Caco-2 (cell line): ENCODE data around the gene CCR9. TPM values are rescaled to one million over a fixed set of nuclear protein-coding genes. Genes with fewer than 3 reads are reported as not detected.

Experiments
- BruUV-seq: library from RNA; stranded (reverse); fragments of 400-500 nt; replicated peaks from 2 replicates; lab custom pipeline; 2021; lab: Mats Ljungman, UMichigan
- CTCF ChIA-PET: fragments of 300-600 bp; sonication (Branson Sonifier 250); formaldehyde crosslinking; loops from one replicate; lab custom pipeline; 2022; ENCODE audit warnings: antibody characterized with exemption; lab: Charles Lee
- POLR2A ChIA-PET: fragments of 300-600 bp; sonication (Branson Sonifier 250); formaldehyde crosslinking; loops from one replicate; lab custom pipeline; 2022; ENCODE audit warnings: antibody characterized with exemption; lab: Charles Lee
- DNase-seq, 2 experiments: peaks; one replicate each; pipeline versions ENCODE4 v3.0.0 to v3.0.0-alpha.2; 2020 to 2022
- H3K27me3 ChIP-seq: replicated peaks from 2 replicates; pipeline ENCODE4 v1.6.0; 2011; ENCODE audit warnings: low read length; ENCODE audit not compliant: control insufficient read depth, insufficient read depth
- H3K36me3 ChIP-seq: 2 replicates; pipeline ENCODE4 v1.5.1; 2011; ENCODE audit warnings: low read length; ENCODE audit not compliant: control insufficient read depth, insufficient read depth
- H3K4me1 ChIP-seq: fragments of 250-450 bp; sonication (Bioruptor Pico); 2 replicates; pipeline ENCODE4 v1.5.1; 2020; ENCODE audit warnings: mild to moderate bottlenecking
- H3K4me3 ChIP-seq: 2 replicates; pipeline ENCODE4 v1.5.1; 2011; ENCODE audit warnings: low read depth, mild to moderate bottlenecking, control low read depth, low read length
- H3K9me3 ChIP-seq: fragments of 250-450 bp; sonication (Bioruptor Pico); 2 replicates; pipeline ENCODE4 v1.5.1; 2020; ENCODE audit warnings: mild to moderate bottlenecking, moderate library complexity
- H3K27ac Mint-ChIP-seq: one replicate; pipeline ENCODE4 v1.8.0; 2022; ENCODE audit warnings: mixed read lengths; ENCODE audit not compliant: unreplicated experiment
- H3K27me3 Mint-ChIP-seq: one replicate; pipeline ENCODE4 v1.8.0; 2022; ENCODE audit warnings: mixed read lengths; ENCODE audit not compliant: insufficient read depth, unreplicated experiment
- H3K36me3 Mint-ChIP-seq: one replicate; pipeline ENCODE4 v1.8.0; 2022; ENCODE audit warnings: mild to moderate bottlenecking, mixed read lengths; ENCODE audit not compliant: insufficient read depth, unreplicated experiment
- H3K4me1 Mint-ChIP-seq: one replicate; pipeline ENCODE4 v1.8.0; 2022; ENCODE audit warnings: low read depth, mixed read lengths; ENCODE audit not compliant: unreplicated experiment
- H3K4me3 Mint-ChIP-seq: one replicate; pipeline ENCODE4 v1.8.0; 2022; ENCODE audit warnings: mild to moderate bottlenecking, moderate library complexity, mixed read lengths; ENCODE audit not compliant: unreplicated experiment
- H3K9me3 Mint-ChIP-seq: one replicate; pipeline ENCODE4 v1.8.0; 2022; ENCODE audit warnings: mixed read lengths; ENCODE audit not compliant: unreplicated experiment
- intact Hi-C: fragments of 100-400 bp; cut with micrococcal nuclease; formaldehyde crosslinking; loops from one replicate; pipeline ENCODE4 v1.10.0; 2022; ENCODE audit not compliant: unreplicated experiment
- total RNA-seq: library from RNA; stranded (reverse); gene quantifications from 2 replicates; pipeline ENCODE4 v1.2.3, GENCODE V29; 2022
- TF ChIP-seq, protein P1 (sequence below), 2 experiments: fragments of 200-600 bp in 1 of 2; IDR thresholded peaks; 1 replicate in 1 of 2; 2 replicates in 1 of 2; pipeline versions ENCODE4 v1.5.1 to v1.8.0; 2011 to 2022; ENCODE audit warnings: antibody characterized with exemption in 1 of 2, control low read depth in 1 of 2, inconsistent platforms in 1 of 2, low read depth in 1 of 2, low read length in 1 of 2, mild to moderate bottlenecking in 1 of 2, moderate library complexity in 1 of 2; ENCODE audit not compliant: insufficient read depth in 1 of 2, severe bottlenecking in 1 of 2, unreplicated experiment in 1 of 2

Gene CCR9
- total RNA-seq, 1 experiment from 2014 or later = not detected

GRCh38 chr3:45895686-45896468, 9.5 kb downstream of the CCR9 start:
- Mint-ChIP-seq H3K27me3 (peaks cover 6% of the 10 kb centered on the region), H3K4me3 (no peak overlapping the region), H3K36me3 (no peaks in the 10 kb centered on the region), H3K9me3 (no peaks in the 10 kb centered on the region), H3K4me1 (peaks cover 6% of the 10 kb centered on the region), H3K27ac (no peak overlapping the region)
- intact Hi-C loops = no loop called here
- no peaks in the 10 kb centered on the region for H3K27me3 ChIP-seq
- H3K4me3 ChIP-seq = no peak overlapping the region
- no peaks in the 10 kb centered on the region for H3K9me3 ChIP-seq
- no peak for DNase-seq
- TF ChIP-seq, protein P1, sequence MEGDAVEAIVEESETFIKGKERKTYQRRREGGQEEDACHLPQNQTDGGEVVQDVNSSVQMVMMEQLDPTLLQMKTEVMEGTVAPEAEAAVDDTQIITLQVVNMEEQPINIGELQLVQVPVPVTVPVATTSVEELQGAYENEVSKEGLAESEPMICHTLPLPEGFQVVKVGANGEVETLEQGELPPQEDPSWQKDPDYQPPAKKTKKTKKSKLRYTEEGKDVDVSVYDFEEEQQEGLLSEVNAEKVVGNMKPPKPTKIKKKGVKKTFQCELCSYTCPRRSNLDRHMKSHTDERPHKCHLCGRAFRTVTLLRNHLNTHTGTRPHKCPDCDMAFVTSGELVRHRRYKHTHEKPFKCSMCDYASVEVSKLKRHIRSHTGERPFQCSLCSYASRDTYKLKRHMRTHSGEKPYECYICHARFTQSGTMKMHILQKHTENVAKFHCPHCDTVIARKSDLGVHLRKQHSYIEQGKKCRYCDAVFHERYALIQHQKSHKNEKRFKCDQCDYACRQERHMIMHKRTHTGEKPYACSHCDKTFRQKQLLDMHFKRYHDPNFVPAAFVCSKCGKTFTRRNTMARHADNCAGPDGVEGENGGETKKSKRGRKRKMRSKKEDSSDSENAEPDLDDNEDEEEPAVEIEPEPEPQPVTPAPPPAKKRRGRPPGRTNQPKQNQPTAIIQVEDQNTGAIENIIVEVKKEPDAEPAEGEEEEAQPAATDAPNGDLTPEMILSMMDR (IDR thresholded peaks at IDR 0.05; ENCODE audit: insufficient read depth in 1 of 2, low read depth in 1 of 2, low read length in 1 of 2, severe bottlenecking in 1 of 2, unreplicated experiment in 1 of 2) = no peak
- H3K4me1 ChIP-seq = no peaks in the 10 kb centered on the region
- BruUV-seq = no TSS peak
- ChIA-PET POLR2A (no interaction called here), CTCF (interaction anchor here (1.0 kb wide), 1 partner anchor 15 kb away, joined by 4 read pairs; no protein-coding TSS in a partner anchor)
- H3K36me3 ChIP-seq = no peaks in the 10 kb centered on the region

GRCh38 chr3:45896956-45897355, 10.6 kb downstream of the CCR9 start:
- TF ChIP-seq, protein P1 (IDR thresholded peaks at IDR 0.05; ENCODE audit: insufficient read depth in 1 of 2, low read depth in 1 of 2, low read length in 1 of 2, severe bottlenecking in 1 of 2, unreplicated experiment in 1 of 2) = no peak
- no peaks in the 10 kb centered on the region for H3K36me3 ChIP-seq
- ChIA-PET POLR2A (no interaction called here), CTCF (no interaction called here)
- BruUV-seq = no TSS peak
- intact Hi-C loops = no loop called here
- H3K4me3 Mint-ChIP-seq = no peak overlapping the region
- H3K9me3 ChIP-seq = no peaks in the 10 kb centered on the region
- H3K4me1 ChIP-seq = no peaks in the 10 kb centered on the region
- H3K4me3 ChIP-seq = no peak overlapping the region
- H3K4me1 Mint-ChIP-seq = peaks cover 6% of the 10 kb centered on the region
- no peaks in the 10 kb centered on the region for H3K9me3 Mint-ChIP-seq
- no peak for DNase-seq
- H3K27me3 ChIP-seq = no peaks in the 10 kb centered on the region
- H3K27me3 Mint-ChIP-seq = no peaks in the 10 kb centered on the region
- H3K36me3 Mint-ChIP-seq = no peaks in the 10 kb centered on the region
- no peak overlapping the region for H3K27ac Mint-ChIP-seq

DNA sequence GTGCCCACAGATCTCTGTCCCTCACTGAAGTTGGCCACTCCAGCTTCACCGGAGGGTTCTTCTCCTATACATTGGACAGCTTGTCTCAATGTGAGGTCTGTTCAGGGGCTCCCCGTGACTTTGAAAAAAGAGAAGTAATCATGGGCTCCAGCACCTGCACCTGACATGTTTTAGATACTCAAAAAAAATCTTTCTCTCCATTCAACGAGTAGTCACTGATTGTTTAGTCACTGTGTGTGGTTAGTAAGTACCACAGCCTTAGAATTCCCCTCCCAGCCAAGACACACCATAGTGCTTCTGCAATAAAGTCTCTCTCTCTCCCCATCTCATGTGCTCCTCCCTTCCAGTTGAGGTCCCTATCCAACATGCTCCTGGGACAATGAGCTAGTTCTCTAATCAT, 18.6 kb downstream of the CCR9 start:
- no peak overlapping the region for H3K27ac Mint-ChIP-seq
- ChIA-PET POLR2A (no interaction called here), CTCF (no interaction called here)
- no peaks in the 10 kb centered on the region for H3K27me3 ChIP-seq
- peaks cover 7% of the 10 kb centered on the region for H3K4me1 Mint-ChIP-seq
- TF ChIP-seq, protein P1 (IDR thresholded peaks at IDR 0.05; ENCODE audit: insufficient read depth in 1 of 2, low read depth in 1 of 2, low read length in 1 of 2, severe bottlenecking in 1 of 2, unreplicated experiment in 1 of 2) = no peak
- peaks cover 3% of the 10 kb centered on the region for H3K27me3 Mint-ChIP-seq
- no peak overlapping the region for H3K4me3 ChIP-seq
- H3K4me3 Mint-ChIP-seq = no peak overlapping the region
- BruUV-seq = no TSS peak
- no peaks in the 10 kb centered on the region for H3K36me3 ChIP-seq
- H3K9me3 Mint-ChIP-seq = peaks cover 9% of the 10 kb centered on the region
- DNase-seq = no peak
- no peaks in the 10 kb centered on the region for H3K4me1 ChIP-seq
- intact Hi-C loops = no loop called here
- H3K36me3 Mint-ChIP-seq = no peaks in the 10 kb centered on the region
- no peaks in the 10 kb centered on the region for H3K9me3 ChIP-seq
